Measurements from ENCODE around the gene CELF2.
A peak's percentile ranks its signal among the peaks of the same experiment; 100 is the strongest.
"Not testable (repeated sequence)": the region's sequence is repeated elsewhere in the genome, so short reads cannot be mapped to it uniquely, and the experiment has no call there.

The CELF2 gene

DNA sequence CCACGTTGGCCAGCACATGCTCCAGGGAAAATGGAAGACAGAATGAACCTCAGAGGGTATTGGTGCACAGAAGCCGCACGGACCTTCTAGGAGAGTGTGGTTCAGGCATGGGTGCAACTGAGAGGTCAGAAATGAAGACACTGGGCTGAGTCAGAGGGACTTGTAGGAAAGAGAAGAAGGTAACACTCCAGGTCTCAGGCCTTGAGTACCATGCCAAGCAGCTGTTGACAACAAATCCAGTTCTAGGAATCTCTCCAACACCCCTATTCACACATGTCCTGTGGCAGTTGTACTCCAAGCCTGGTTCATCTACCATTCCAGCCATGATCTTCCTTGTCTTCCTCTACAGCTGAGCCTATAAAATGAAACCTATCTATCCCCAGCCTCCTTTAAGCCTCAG is 342.2 kb downstream of the CELF2 start:
- no peak overlapping the region for H4K8ac ChIP-seq (ENCODE audit: low read depth, low read length)
- no peak overlapping the region for H3K14ac ChIP-seq (ENCODE audit: low read length)
- H3K4me2 ChIP-seq (ENCODE audit: insufficient read depth, low read length, poor library complexity, severe bottlenecking) = no peak overlapping the region
- H3K4me1 ChIP-seq (ENCODE audit: control insufficient read depth in 2 of 2, insufficient read depth in 1 of 2, low read depth in 1 of 2, low read length in 2 of 2) = no peaks in the 10 kb centered on the region
- no peak overlapping the region for H3K18ac ChIP-seq (ENCODE audit: low read length)
- no peak overlapping the region for H4K91ac ChIP-seq (ENCODE audit: low read depth, low read length, poor library complexity)
- no peaks in the 10 kb centered on the region for H3K36me3 ChIP-seq (replicated peaks in 1 of 2; ENCODE audit: control insufficient read depth in 2 of 2, insufficient read depth in 2 of 2, low read length in 2 of 2)
- H3K79me1 ChIP-seq (ENCODE audit: low read depth, low read length) = peaks cover 2% of the 10 kb centered on the region
- H3K23ac ChIP-seq (ENCODE audit: low read depth, low read length, poor library complexity) = no peak overlapping the region
- no peak overlapping the region for H3K9ac ChIP-seq (ENCODE audit: low read depth, low read length, poor library complexity)
- no peak overlapping the region for H2BK5ac ChIP-seq (ENCODE audit: low read length)
- no peak overlapping the region for H3K27ac ChIP-seq (replicated peaks; ENCODE audit: low read length)
- H3K27me3 ChIP-seq (ENCODE audit: control insufficient read depth in 3 of 3, insufficient read depth in 3 of 3, low read depth in 1 of 3, low read length in 3 of 3) = peaks cover 0 to 2% (median 0%) of the 10 kb centered on the region in 3 experiments
- no peak overlapping the region for H2AFZ ChIP-seq (ENCODE audit: low read length)
- H2AK5ac ChIP-seq (ENCODE audit: low read depth, low read length) = no peak overlapping the region
- H3K4ac ChIP-seq (ENCODE audit: low read length) = no peak overlapping the region
- H3K4me3 ChIP-seq (ENCODE audit: low read length in 2 of 2) = no peak overlapping the region
- no peak overlapping the region for H2BK12ac ChIP-seq (ENCODE audit: low read length)
- WGBS, 2 donors (ENCODE audit: extremely low coverage in 2 of 2, insufficient read length in 2 of 2, insufficient replicate concordance in 1 of 2) = no CpG with 5 or more reads among the region's 3 CpGs
- no peak overlapping the region for H2BK120ac ChIP-seq (ENCODE audit: low read depth, low read length)
- no peak overlapping the region for H2BK15ac ChIP-seq (ENCODE audit: low read length)
- peaks cover 4 to 7% of the 10 kb centered on the region in 2 donors for H3K9me3 ChIP-seq (replicated peaks in 1 of 2; ENCODE audit: control insufficient read depth in 2 of 2, insufficient read depth in 1 of 2, low read depth in 1 of 2, low read length in 2 of 2)
- no peak for DNase-seq (ENCODE audit: low spot score)

DNA sequence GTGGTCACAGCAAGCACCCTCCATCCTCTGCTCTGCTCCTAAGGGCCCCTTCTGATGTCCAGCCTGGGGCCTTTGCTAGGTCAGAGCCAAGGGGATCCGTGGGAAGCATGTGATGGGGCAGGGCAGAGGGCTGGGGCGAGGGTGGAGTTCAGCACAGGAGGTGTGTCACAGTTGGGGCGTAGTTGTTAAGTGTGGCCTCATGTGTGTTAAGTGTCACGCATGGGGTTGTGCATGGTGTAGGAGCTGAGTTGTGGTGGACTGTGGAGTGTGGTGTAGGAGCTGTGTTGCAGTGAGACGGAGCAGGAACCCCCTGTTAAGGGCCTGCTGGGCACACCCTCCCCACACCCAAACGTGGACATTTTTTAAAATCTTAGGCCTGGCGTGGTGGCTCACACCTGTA is 345.8 kb downstream of the CELF2 start:
- Histone ChIP-seq H3K14ac (ENCODE audit: low read length) (no peak overlapping the region), H2BK15ac (ENCODE audit: low read length) (peak overlapping the region; percentile 64), H2BK5ac (ENCODE audit: low read length) (peak overlapping the region; percentile 89), H3K27me3 (ENCODE audit: control insufficient read depth in 3 of 3, insufficient read depth in 3 of 3, low read depth in 1 of 3, low read length in 3 of 3) (peaks cover 0 to under 1% (median 0%) of the 10 kb centered on the region in 3 experiments), H3K9me3 (replicated peaks in 1 of 2; ENCODE audit: control insufficient read depth in 2 of 2, insufficient read depth in 1 of 2, low read depth in 1 of 2, low read length in 2 of 2) (peaks cover 2 to 7% of the 10 kb centered on the region in 2 donors), H4K8ac (ENCODE audit: low read depth, low read length) (no peak overlapping the region), H3K36me3 (replicated peaks in 1 of 2; ENCODE audit: control insufficient read depth in 2 of 2, insufficient read depth in 2 of 2, low read length in 2 of 2) (no peaks in the 10 kb centered on the region), H3K4me3 (ENCODE audit: low read length in 2 of 2) (no peak overlapping the region), H3K4ac (ENCODE audit: low read length) (peak overlapping the region; percentile 53), H3K79me1 (ENCODE audit: low read depth, low read length) (peaks cover 2% of the 10 kb centered on the region), H2AK5ac (ENCODE audit: low read depth, low read length) (peak overlapping the region; percentile 56), H3K4me2 (ENCODE audit: insufficient read depth, low read length, poor library complexity, severe bottlenecking) (no peak overlapping the region), H3K23ac (ENCODE audit: low read depth, low read length, poor library complexity) (peak overlapping the region; percentile 87), H2BK120ac (ENCODE audit: low read depth, low read length) (no peak overlapping the region), H3K18ac (ENCODE audit: low read length) (peak overlapping the region; percentile 80), H2AFZ (ENCODE audit: low read length) (no peak overlapping the region), H3K9ac (ENCODE audit: low read depth, low read length, poor library complexity) (no peak overlapping the region), H3K27ac (replicated peaks; ENCODE audit: low read length) (no peak overlapping the region), H2BK12ac (ENCODE audit: low read length) (no peak overlapping the region), H3K4me1 (ENCODE audit: control insufficient read depth in 2 of 2, insufficient read depth in 1 of 2, low read depth in 1 of 2, low read length in 2 of 2) (no peaks in the 10 kb centered on the region), H4K91ac (ENCODE audit: low read depth, low read length, poor library complexity) (no peak overlapping the region)
- no CpG with 5 or more reads among the region's 7 CpGs for WGBS, 2 donors (ENCODE audit: extremely low coverage in 2 of 2, insufficient read length in 2 of 2, insufficient replicate concordance in 1 of 2)
- DNase-seq (ENCODE audit: low spot score) = no peak

DNA sequence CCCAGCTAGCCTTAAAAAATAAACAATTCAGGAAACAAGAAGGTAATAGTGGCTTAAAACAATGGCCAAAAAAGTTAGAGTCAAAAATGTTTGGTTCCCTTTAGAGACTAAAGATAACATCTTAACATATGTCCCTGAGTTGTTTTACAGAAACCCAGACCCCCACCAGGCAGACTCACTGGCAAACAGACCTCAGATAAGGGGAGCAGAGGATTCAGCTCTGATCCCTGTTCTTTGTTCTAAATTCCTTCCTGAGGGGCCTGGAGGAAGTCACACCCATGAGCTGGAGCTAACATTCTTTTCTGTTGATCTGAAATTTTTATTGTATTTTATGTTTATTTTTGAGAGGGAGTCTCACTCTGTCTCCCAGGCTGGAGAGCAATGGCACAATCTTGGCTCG is 346.6 kb downstream of the CELF2 start:
- Histone ChIP-seq H3K4me1 (ENCODE audit: control insufficient read depth in 2 of 2, insufficient read depth in 1 of 2, low read depth in 1 of 2, low read length in 2 of 2) (no peaks in the 10 kb centered on the region), H3K27ac (replicated peaks; ENCODE audit: low read length) (no peak overlapping the region), H3K36me3 (replicated peaks in 1 of 2; ENCODE audit: control insufficient read depth in 2 of 2, insufficient read depth in 2 of 2, low read length in 2 of 2) (no peaks in the 10 kb centered on the region), H3K18ac (ENCODE audit: low read length) (no peak overlapping the region), H3K4ac (ENCODE audit: low read length) (no peak overlapping the region), H2BK12ac (ENCODE audit: low read length) (no peak overlapping the region), H4K8ac (ENCODE audit: low read depth, low read length) (no peak overlapping the region), H3K79me1 (ENCODE audit: low read depth, low read length) (peaks cover 2% of the 10 kb centered on the region), H3K27me3 (ENCODE audit: control insufficient read depth in 3 of 3, insufficient read depth in 3 of 3, low read depth in 1 of 3, low read length in 3 of 3) (peaks cover 0 to 2% (median 0%) of the 10 kb centered on the region in 3 experiments), H3K4me3 (ENCODE audit: low read length in 2 of 2) (no peak overlapping the region), H2BK120ac (ENCODE audit: low read depth, low read length) (no peak overlapping the region), H3K23ac (ENCODE audit: low read depth, low read length, poor library complexity) (no peak overlapping the region), H2AFZ (ENCODE audit: low read length) (no peak overlapping the region), H2BK5ac (ENCODE audit: low read length) (no peak overlapping the region), H2BK15ac (ENCODE audit: low read length) (no peak overlapping the region), H4K91ac (ENCODE audit: low read depth, low read length, poor library complexity) (no peak overlapping the region), H3K4me2 (ENCODE audit: insufficient read depth, low read length, poor library complexity, severe bottlenecking) (no peak overlapping the region), H3K9ac (ENCODE audit: low read depth, low read length, poor library complexity) (no peak overlapping the region), H2AK5ac (ENCODE audit: low read depth, low read length) (no peak overlapping the region), H3K14ac (ENCODE audit: low read length) (no peak overlapping the region), H3K9me3 (replicated peaks in 1 of 2; ENCODE audit: control insufficient read depth in 2 of 2, insufficient read depth in 1 of 2, low read depth in 1 of 2, low read length in 2 of 2) (peaks cover 0 to 4% of the 10 kb centered on the region in 2 donors)
- no CpG with 5 or more reads among the region's 1 CpG for WGBS, 2 donors (ENCODE audit: extremely low coverage in 2 of 2, insufficient read length in 2 of 2, insufficient replicate concordance in 1 of 2)
- no peak for DNase-seq (ENCODE audit: low spot score)

DNA sequence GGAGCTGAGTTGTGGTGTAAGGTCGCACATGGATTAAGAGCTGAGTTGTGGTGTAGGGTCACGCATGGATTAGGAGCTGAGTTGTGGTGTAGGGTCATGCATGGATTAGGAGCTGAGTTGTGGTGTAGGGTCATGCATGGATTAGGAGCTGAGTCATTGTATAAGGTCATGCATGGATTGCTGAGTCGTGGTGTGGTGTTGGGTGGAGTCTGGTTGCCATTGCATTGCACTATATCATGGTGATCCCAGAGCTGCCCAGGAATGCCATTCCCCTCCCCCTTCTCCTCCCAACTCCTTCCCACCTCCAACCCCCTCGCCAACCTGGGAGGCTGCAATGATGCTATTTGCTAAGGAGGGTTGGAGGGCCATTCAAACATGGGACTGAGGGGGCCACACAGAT is 349.2 kb downstream of the CELF2 start:
- not testable (repeated sequence) for H3K4me3 ChIP-seq (ENCODE audit: low read length in 2 of 2); H2BK15ac ChIP-seq (ENCODE audit: low read length); H3K4me1 ChIP-seq (ENCODE audit: control insufficient read depth in 2 of 2, insufficient read depth in 1 of 2, low read depth in 1 of 2, low read length in 2 of 2); H3K9me3 ChIP-seq (replicated peaks in 1 of 2; ENCODE audit: control insufficient read depth in 2 of 2, insufficient read depth in 1 of 2, low read depth in 1 of 2, low read length in 2 of 2); H3K27ac ChIP-seq (replicated peaks; ENCODE audit: low read length); H3K4ac ChIP-seq (ENCODE audit: low read length); H4K91ac ChIP-seq (ENCODE audit: low read depth, low read length, poor library complexity); H2BK12ac ChIP-seq (ENCODE audit: low read length); H3K18ac ChIP-seq (ENCODE audit: low read length); H2AFZ ChIP-seq (ENCODE audit: low read length); DNase-seq (ENCODE audit: low spot score); H3K9ac ChIP-seq (ENCODE audit: low read depth, low read length, poor library complexity); H2BK5ac ChIP-seq (ENCODE audit: low read length); H3K4me2 ChIP-seq (ENCODE audit: insufficient read depth, low read length, poor library complexity, severe bottlenecking); H3K27me3 ChIP-seq (ENCODE audit: control insufficient read depth in 3 of 3, insufficient read depth in 3 of 3, low read depth in 1 of 3, low read length in 3 of 3); H3K79me1 ChIP-seq (ENCODE audit: low read depth, low read length); H3K23ac ChIP-seq (ENCODE audit: low read depth, low read length, poor library complexity); H2BK120ac ChIP-seq (ENCODE audit: low read depth, low read length); H3K14ac ChIP-seq (ENCODE audit: low read length); H3K36me3 ChIP-seq (replicated peaks in 1 of 2; ENCODE audit: control insufficient read depth in 2 of 2, insufficient read depth in 2 of 2, low read length in 2 of 2)
- H4K8ac ChIP-seq (ENCODE audit: low read depth, low read length) = peak overlapping the region; percentile 23
- H2AK5ac ChIP-seq (ENCODE audit: low read depth, low read length) = peak overlapping the region; percentile 26
- WGBS, 2 donors (ENCODE audit: extremely low coverage in 2 of 2, insufficient read length in 2 of 2, insufficient replicate concordance in 1 of 2) = no CpG with 5 or more reads among the region's 4 CpGs
